Stimulated activated naive CD8-positive, alpha-beta T cell treated with anti-CD3 and anti-CD28 coated beads, Interleukin-15, Interleukin-2, amounts not matched to agents 100 U/mL and 50 U/mL, for 24 hours (primary cell): ENCODE measurements around the gene PRLR.
"Not testable (repeated sequence)": the region's sequence is repeated elsewhere in the genome, so short reads cannot be mapped to it uniquely, and the experiment has no call there.

Experiments used
- ATAC-seq: fragments of 150-1000 bp; cut with Tn5 transposase; one replicate; pipeline ENCODE4 v1.10.0; 2021
- DNase-seq: peaks from one replicate; pipeline ENCODE4 v3.0.0; 2021

Gene PRLR

GRCh38 chr5:35081134-35081533, 149.2 kb downstream of the PRLR start:
- ATAC-seq (no peak), DNase-seq (no peak)

- ATAC-seq (no peak), DNase-seq (no peak)
Observed at GRCh38 chr5:35073160-35073559, 157.1 kb downstream of the PRLR start.

GRCh38 chr5:35069188-35069587, 161.1 kb downstream of the PRLR start:
- DNase-seq (no peak), ATAC-seq (no peak)

- ATAC-seq, result no peak
- no peak for DNase-seq
Observed at GRCh38 chr5:35067985-35068384, 162.3 kb downstream of the PRLR start.

- DNase-seq (no peak), ATAC-seq (no peak)
Observed at GRCh38 chr5:35066260-35066795, 164.0 kb downstream of the PRLR start.

- ATAC-seq (no peak), DNase-seq (no peak)
Observed at GRCh38 chr5:35063414-35063813, 166.9 kb downstream of the PRLR start.

- no peak for ATAC-seq
Observed at GRCh38 chr5:35061211-35061770, 169.0 kb downstream of the PRLR start.

GRCh38 chr5:35060236-35060635, 170.1 kb downstream of the PRLR start:
- DNase-seq (no peak), ATAC-seq (no peak)

More at GRCh38 chr5:35061211-35061770, 169.0 kb downstream of the PRLR start:
- no peak for DNase-seq

- no peak for DNase-seq
- ATAC-seq, result no peak
Observed at GRCh38 chr5:35059251-35059650, 171.0 kb downstream of the PRLR start.

- ATAC-seq, result peak; percentile 68
- DNase-seq, result no peak
Observed at GRCh38 chr5:35058374-35058788, 171.9 kb downstream of the PRLR start.

- ATAC-seq, result no peak
Observed at GRCh38 chr5:35056686-35057085, 173.6 kb downstream of the PRLR start.

GRCh38 chr5:35052838-35053237, 177.4 kb downstream of the PRLR start:
- DNase-seq (no peak), ATAC-seq (no peak)

More at GRCh38 chr5:35056686-35057085, 173.6 kb downstream of the PRLR start:
- no peak for DNase-seq

- DNase-seq (no peak), ATAC-seq (no peak)
Observed at GRCh38 chr5:35050541-35051126, 179.7 kb downstream of the PRLR start.

GRCh38 chr5:35048910-35049309, 181.4 kb downstream of the PRLR start:
- no peak for DNase-seq
- no peak for ATAC-seq

- DNase-seq, result no peak
Observed at GRCh38 chr5:35047785-35048404, 182.4 kb downstream of the PRLR start, which contains the start of gene AGXT2. Gene AGXT2 (minus strand): TSS chr5:35047949. CDS start chr5:35047892, 57 bp downstream.

GRCh38 chr5:35046774-35047173, 183.5 kb downstream of the PRLR start:
- ATAC-seq (no peak), DNase-seq (no peak)

More at GRCh38 chr5:35047785-35048404, 182.4 kb downstream of the PRLR start, which contains the start of gene AGXT2:
- ATAC-seq, result no peak

- ATAC-seq, result no peak
Observed at GRCh38 chr5:35045280-35045679, 185.0 kb downstream of the PRLR start.

GRCh38 chr5:35044649-35045048, 185.6 kb downstream of the PRLR start:
- ATAC-seq, result no peak
- DNase-seq, result no peak

More at GRCh38 chr5:35045280-35045679, 185.0 kb downstream of the PRLR start:
- no peak for DNase-seq

GRCh38 chr5:35042781-35043180, 187.5 kb downstream of the PRLR start:
- ATAC-seq, result no peak
- DNase-seq, result no peak

GRCh38 chr5:35041261-35041660, 189.0 kb downstream of the PRLR start:
- DNase-seq (no peak), ATAC-seq (no peak)

- DNase-seq (no peak), ATAC-seq (no peak)
Observed at GRCh38 chr5:35038891-35039290, 191.4 kb downstream of the PRLR start.

GRCh38 chr5:35036536-35036935, 193.8 kb downstream of the PRLR start:
- ATAC-seq (no peak), DNase-seq (no peak)

GRCh38 chr5:35035929-35036328, 194.4 kb downstream of the PRLR start:
- not testable (repeated sequence) for DNase-seq, ATAC-seq
